Measurements from ENCODE around the gene MAP3K7CL. TPM values are rescaled to one million over a fixed set of nuclear protein-coding genes. Genes with fewer than 3 reads are reported as not detected.

Gene MAP3K7CL, protein sequence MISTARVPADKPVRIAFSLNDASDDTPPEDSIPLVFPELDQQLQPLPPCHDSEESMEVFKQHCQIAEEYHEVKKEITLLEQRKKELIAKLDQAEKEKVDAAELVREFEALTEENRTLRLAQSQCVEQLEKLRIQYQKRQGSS
- polyA plus RNA-seq (ENCODE audit: insufficient read length in 10 of 10) = 100 to 1,000 TPM in 2 of 10 donors, 10 to 100 TPM in 8; 45.2 to 110 (median 72.3) TPM
- long read RNA-seq, donor 1, transcript MAP3K7CL-206 (5 exons, 1,904 nt) = major isoform, 12 of 17 reads
- long read RNA-seq, donor 1, partial matches to known transcripts = 0 of 17 reads
- long read RNA-seq, donor 1, other reads (novel, unspliced or antisense) = 0 of 17 reads
- long read RNA-seq, donor 2, transcript MAP3K7CL-206 (5 exons, 1,904 nt) = major isoform, 12 of 18 reads
- long read RNA-seq, donor 2, partial matches to known transcripts = 0 of 18 reads
- long read RNA-seq, donor 2, other reads (novel, unspliced or antisense) = 0 of 18 reads
- long read RNA-seq, donor 3 = 0 reads
- long read RNA-seq, donor 4, transcript MAP3K7CL-206 (5 exons, 1,904 nt) = major isoform, 5 of 7 reads
- long read RNA-seq, donor 4, partial matches to known transcripts = 0 of 7 reads
- long read RNA-seq, donor 4, other reads (novel, unspliced or antisense) = 0 of 7 reads
- long read RNA-seq, donor 5, partial matches to known transcripts = 0 of 7 reads
- long read RNA-seq, donor 5, other reads (novel, unspliced or antisense) = 0 of 7 reads
- long read RNA-seq, donor 6, transcript MAP3K7CL-204 (5 exons, 692 nt) = minor isoform, 5 of 15 reads
- long read RNA-seq, donor 6, transcript MAP3K7CL-206 (5 exons, 1,904 nt) = major isoform, 9 of 15 reads
- long read RNA-seq, donor 6, partial matches to known transcripts = 0 of 15 reads
- long read RNA-seq, donor 6, other reads (novel, unspliced or antisense) = 0 of 15 reads
- long read RNA-seq, donor 7, transcript MAP3K7CL-206 (5 exons, 1,904 nt) = major isoform, 10 of 14 reads
- long read RNA-seq, donor 7, partial matches to known transcripts = 0 of 14 reads
- long read RNA-seq, donor 7, other reads (novel, unspliced or antisense) = 0 of 14 reads
- long read RNA-seq, donor 8, transcript MAP3K7CL-206 (5 exons, 1,904 nt) = major isoform, 13 of 18 reads
- long read RNA-seq, donor 8, partial matches to known transcripts = 0 of 18 reads
- long read RNA-seq, donor 8, other reads (novel, unspliced or antisense) = 0 of 18 reads
- long read RNA-seq, donor 9, partial matches to known transcripts = 0 of 3 reads
- long read RNA-seq, donor 9, other reads (novel, unspliced or antisense) = 0 of 3 reads

DNA sequence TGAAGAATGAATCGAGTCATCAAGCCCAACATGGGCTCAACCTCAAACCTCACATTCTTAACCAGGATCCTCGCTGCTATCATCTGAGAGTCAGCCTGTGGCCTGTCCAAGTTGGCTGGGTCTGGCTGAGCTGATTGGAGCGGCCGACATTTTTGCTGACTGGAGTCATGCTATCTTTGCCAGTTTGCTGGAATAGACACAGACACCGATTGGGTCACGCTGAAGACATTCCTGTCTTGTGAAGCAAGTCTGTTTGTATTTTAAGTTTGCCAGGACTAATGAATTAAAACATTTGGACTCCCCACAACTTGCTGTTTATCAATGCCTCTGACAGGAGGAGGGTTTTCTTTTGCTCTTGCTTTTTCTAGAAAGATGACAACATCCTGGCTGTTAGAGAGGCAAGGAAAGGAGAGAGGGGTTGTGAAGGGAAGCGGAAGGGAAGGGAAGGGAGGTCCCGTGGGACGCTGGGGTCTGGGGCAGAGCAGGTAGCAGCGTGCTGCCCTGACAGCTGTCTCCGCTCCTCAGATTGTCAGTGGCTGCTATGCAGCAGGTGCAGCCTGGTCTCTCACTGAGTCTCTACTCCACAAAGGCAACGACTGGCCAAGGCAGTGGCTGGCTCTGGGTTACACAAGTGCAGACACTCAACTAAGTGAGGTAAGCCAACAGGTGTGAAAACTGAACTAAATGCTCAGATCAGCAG is at the start of gene MAP3K7CL:
TSS of gene MAP3K7CL (plus strand) at position 375 of the 700 bp plus-strand sequence. CDS start 2,701 bp downstream, outside the sequence.
- peak; percentile 47 to 98 (median 48) for DNase-seq

DNA sequence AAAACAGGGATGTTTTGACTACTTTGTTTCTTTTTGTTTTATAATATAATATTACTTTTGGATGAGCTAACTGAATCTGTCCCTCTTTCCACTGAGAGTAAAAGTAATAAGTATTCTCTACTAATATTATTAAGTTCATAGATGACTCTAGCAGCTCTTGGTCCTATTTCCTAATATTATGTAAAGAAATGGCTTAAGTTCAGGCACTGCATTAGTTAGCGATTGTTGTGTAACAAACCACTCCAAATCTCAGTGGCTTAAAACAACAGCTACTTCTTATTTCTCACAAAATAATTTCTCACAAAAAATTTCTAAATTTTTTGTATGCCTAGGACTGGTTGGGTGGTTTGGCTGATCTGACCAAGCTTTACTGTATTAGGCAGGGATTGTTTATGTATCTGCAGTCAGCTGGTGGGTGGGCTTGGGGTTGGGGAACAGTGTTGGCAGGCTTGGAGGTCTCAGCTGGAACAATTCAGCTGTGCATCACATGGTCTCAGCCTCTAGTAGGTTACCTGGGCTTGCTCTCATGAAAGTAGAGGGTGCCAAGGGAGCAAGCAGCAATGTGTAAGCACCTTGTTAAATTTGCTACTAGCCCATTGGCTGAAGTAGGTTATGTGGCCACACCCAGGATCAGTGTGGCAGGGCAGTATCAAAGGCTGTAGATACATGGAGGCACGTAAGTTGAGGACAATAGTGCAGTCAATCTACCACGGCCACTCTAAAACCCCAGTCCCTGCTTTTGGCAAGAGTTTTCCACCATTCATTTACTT is 48.2 kb upstream of the MAP3K7CL start:
- DNase-seq = no peak

DNA sequence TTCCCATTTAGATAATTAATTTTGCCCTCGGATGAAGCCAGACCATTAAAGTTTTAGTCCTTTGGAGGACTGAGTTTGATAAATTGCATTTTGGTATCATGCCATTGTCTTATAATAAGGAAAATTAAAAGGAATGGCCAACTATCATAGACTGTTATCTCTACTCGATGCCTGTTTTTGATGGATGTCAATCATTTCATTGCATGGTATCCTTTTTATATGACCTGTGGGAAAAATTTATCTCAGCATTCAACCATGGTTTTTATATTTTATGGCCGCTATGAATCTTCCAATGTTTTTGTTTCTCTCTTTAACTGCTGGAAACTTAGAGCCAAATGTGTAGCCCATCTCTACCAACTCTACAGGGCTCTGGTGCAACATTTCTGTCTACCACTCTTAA is 47.1 kb upstream of the MAP3K7CL start:
- DNase-seq = no peak

DNA sequence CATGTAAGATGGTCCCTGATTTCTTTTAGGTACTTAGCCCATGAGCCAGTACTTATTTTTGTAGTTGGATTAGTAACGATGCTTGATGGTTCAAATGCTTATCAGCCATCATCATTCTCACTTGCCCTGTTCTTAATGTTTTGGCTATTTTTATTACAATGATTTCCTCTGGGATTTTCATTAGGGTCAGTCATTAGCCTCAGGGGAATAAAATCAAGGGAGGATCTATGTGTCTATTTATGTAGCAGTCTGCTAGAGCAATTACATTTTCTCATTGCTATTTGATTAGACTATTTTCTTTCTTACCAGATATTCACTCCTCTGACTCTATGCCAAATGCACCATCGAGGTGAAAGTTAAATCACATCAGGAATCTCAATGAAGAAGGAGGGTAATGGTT is 46.1 kb upstream of the MAP3K7CL start:
- DNase-seq = no peak

DNA sequence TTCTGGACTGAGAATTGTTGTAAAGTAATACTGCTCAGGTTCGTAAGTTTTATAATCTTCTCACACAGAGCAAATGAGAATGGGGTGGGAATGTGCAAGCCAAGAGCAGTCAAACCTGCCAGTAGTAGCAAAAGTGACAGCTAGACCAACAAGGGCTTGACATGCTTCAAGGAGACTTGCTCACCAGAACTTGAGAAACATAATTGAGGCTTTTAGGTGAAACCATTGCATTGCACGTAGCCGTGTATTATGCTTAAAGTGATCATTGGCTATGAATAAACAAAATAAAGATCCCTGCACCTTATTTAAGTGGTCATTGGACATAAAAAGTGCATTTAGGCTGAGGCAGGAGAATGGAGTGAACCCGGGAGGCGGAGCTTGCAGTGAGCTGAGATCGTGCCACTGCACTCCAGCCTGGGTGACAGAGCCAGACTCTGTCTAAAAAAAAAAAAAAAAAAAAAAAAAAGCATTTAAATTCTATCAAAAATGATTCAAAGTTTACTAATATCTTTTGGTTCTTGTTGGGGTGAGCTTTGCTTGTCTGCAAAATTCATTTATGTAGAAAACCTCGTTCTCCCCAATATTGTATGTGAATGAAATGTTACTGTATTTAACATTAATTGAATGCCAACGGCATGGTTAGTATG is 45.2 kb upstream of the MAP3K7CL start:
- DNase-seq = no peak

DNA sequence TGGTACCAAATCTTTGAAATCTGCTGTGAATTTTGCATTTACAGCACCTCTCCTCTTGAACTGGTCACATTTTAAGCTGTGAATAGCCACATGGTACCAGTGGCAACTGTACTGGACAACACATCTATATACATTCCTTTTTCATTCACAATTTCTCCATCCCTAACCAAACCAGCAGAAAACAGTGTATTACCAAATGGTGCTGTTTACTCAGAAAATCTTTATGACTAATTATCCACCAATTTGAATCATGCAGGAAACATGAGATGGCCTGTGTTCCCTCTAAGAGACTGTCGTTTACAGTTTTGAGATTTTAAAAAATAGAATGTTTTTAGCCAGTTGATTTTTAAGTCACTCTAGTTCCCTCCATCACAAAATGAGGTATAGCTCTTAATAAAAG is 39.4 kb upstream of the MAP3K7CL start:
- peak in 1 of 3 donors; percentile 46 for DNase-seq

DNA sequence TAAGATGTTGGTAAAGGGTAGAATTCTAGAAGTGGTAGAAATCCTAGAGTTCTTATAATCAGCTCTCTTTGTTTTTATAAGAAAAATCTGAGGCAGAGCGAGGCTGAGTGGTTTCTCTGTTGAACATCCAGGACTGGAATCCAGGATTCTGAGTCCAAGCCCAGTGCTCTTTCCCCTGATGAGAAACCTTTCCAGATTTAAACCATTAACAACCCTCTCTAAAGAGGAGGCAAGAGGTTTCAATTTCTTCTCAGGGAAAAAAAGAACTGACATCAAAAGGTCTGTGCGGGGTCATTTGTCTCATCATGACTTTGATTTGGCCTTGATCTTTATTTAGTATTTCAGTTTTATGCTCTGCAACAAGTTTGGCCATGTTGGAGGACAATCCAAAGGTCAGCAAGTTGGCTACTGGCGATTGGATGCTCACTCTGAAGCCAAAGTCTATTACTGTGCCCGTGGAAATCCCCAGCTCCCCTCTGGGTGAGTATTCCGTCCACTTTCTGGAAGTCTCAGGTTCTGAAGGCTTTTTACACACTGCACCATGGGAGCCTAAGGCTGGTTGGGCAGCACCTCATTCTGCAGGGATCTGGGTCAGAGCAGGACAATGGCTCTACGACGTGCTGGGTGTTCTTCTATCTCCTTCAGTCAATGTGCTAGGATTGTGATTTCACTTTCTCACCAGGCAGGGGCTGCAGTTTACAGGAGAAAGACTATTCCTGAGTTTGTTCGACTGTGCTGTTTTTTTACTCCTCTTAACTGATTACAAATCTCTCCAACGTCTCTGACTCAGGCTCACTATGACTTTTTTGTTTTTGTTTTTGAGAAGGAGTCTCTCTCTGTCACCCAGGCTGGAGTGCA is 38.1 kb upstream of the MAP3K7CL start:
- no peak for DNase-seq

DNA sequence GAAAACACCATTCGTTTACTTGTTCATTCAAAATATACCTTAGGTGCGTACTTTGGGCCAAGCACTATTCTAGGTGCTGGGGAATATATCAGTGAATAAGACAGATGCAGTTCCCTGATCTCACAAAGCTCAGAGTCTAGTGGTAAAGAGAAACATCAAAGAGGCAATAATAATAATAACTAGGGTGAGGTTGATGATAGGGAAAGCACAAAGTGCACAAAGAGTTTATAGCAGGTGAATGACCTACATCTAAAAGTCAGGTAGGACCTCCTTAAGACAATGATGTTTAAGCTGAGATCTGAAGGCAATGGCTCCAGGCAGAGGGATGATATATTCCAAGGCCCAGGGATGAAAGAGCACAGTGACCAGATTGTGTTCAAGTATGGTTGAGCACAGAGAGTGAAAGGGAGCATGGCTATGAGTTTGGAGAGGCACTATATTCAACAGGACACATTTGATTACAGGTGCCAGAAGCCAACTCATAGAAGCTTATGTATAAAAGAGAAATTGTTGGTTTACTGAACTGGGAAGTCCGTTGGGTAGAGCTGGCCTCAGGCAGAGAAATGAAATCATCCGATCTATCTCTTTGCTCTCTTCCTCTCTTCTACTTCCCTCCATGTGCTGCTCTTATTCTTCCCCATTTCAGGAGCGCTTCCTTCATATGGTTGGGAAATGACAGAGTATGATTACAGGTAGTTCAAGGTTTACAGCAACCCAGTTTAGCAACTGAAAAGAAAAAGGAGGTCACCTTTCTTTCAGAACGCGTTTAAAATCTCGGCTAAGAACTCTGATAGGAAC is 34.0 kb upstream of the MAP3K7CL start:
- DNase-seq = no peak

DNA sequence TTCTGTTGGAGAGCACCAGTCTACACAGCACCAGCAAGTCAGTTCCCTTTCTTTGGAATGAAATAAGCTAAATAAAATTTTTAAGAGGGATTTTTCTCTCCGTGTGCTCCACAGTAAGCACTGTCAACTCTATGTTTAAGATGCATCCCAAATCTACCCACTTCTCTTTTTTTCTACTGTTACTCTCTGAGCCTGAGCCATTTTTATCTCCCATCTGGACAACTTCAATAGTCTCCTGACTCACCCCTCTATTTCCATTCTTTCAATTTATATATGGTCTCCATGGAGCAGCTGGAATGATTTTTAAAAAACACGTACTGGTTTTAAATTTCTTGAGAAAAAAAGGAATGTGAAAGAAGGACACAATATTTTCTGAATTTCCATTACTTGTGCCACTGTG is 32.3 kb upstream of the MAP3K7CL start:
- no peak for DNase-seq

DNA sequence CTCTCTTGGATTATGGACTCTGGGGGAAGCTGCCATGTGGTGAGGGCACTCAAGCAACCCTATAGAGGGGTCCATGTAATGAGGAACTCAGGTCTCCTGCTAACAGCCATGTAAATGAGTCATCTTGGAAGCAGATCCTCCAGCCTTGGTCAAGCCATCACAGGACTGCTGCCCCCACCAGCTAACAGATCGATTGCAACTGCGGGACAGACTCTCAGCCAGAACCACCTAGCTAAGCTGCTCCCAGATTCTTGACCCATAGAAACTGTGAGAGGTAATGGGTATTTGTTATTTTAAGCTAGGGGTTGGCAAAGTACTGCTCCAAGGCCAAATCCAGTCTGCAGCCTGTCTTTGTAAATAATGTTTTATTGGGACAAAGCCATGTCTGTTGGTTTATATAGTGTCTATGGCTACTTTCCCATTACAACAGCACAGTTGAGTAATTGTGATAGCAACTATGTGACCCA is 27.6 kb upstream of the MAP3K7CL start:
- no peak for DNase-seq

DNA sequence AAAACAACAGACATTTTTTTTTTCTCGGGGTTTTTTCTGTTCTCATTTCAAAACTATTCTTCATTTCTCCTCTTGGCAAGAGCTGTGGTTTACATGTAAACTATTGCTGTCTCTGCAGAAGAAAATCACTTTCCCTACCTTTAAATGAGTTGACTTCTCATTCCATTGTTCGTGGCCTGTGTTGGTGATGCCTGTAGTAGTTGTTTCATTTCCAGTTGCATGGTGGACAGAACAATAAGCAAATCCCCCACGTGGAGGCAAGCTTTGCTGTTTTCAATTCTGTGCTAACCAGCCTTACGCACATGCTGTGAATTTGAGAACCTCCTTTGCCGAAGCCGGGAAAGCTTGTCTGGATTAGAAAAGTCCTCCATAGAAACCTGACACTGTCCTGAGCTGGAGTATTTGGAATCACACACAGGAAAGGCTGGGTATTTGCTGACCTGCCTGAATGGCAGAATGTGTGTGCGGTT is 26.2 kb upstream of the MAP3K7CL start:
- DNase-seq = peak; percentile 34 to 47 (median 42)

DNA sequence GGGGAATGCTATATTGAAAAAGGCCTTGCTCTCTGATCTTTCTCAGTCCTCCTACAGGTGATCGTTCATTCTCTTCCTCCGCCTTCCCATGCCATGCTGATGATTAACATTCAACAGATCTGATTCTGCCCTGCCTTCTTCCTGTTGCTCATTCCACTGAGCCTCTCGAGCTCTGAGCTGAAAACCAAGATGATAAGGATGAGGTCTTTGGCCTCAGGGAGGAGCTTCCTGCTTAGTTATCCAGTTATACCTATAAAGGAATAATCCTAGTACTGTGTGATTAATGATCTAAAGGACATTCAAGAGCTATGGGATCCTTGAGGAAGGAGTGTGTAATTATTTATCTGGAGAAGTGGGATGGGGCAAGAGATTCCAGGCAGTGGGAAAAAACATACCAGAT is 25.2 kb upstream of the MAP3K7CL start:
- no peak for DNase-seq

DNA sequence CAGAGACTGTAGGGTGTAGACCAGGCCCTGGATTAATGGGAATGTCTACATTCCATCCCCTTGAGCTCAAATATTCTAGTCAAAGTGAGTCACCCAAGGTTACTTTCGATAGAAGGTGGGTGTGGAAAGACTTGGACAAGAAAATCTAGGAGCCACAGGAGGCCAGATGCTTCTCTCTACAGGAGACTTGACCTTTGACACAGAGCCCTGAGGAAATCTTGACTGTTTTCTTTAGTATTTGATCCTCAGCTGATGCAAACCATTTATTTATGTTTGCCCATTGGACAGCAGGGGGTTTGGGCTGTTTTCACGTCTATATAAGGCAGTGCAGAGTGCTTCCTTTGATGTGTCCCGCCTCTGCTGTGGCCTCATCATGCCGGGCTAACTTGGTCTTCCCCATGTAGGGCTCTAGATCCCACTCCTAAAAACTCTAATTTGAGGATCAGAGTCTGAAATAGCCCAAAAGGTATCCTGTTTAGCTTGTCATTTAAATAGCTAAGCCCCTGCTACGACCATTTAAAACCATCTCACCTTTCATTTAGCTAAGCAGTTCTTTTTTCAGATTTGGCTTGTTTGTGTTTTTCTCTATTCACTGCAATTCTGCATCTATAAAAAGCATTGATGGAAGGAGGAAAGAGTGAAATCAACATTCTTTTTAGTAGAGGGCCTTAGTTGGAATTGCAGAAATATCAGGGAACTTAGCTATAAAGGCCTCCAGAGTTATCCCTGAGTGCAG is 15.5 kb upstream of the MAP3K7CL start:
- peak in 1 of 3 donors; percentile 27 for DNase-seq

DNA sequence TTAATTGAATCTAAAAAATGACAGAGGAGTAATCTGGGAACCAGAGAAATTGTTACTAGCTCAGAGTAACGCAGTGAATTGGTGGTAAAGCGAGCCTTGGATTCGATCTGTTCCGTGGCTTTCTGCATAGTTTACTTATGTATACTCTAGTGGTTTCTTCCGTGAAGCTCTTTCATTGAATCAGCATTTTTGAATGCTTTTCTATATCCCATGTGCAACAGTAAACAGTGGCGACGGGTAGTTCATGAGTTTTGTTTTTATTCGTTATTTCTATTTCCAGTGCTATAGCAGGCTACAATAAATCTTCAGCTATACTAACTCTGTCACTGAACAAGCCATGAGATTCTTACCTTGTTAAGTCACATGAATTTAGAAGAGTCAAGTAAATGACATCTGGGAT is 14.5 kb upstream of the MAP3K7CL start:
- no peak for DNase-seq

DNA sequence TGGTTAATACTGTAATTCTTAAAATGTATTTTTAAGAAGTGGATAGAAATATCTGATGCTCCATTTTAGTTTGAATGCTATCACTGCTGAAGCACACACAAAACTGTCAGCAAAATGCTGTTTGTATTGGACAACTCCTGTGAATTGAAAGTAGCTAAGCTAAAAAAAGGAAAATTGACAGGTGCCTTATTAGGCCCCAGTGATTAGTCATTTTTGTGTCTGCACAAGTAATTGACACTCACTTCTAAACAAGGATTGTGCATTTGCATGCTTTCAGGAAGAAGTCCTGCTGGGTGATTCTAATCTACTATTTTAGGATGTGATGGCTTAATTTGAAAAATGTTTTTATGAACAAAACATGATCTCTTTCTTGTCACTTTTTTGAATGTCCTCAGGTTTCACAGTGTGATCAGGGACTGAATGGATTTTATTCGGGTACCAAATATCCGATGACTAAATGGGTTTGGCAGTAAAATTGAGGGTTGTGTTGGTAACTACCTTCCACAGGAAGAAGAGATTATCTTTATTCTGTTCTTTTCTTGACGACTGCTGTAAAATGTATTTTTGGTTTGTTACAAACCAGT is 13.0 kb upstream of the MAP3K7CL start:
- DNase-seq = no peak

DNA sequence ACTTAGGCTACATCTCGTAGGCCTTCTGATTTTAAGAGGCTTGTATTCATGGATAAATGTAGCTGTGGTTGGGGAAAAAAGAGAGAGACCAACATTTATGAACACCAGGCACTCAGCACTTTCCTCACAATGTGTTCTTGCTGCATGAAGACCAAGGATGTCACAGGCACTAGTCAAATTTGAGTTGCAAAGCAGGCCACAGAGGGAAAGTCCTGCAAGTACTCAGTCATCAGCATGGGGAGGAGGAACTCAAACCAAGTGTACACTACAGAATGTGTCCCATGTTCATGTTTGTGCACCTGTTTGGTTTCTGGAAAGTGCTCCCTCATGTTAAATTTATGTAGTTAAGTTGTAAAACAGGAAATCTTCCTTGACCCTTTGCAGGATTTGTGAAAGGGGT is 8.7 kb upstream of the MAP3K7CL start:
- no peak for DNase-seq

DNA sequence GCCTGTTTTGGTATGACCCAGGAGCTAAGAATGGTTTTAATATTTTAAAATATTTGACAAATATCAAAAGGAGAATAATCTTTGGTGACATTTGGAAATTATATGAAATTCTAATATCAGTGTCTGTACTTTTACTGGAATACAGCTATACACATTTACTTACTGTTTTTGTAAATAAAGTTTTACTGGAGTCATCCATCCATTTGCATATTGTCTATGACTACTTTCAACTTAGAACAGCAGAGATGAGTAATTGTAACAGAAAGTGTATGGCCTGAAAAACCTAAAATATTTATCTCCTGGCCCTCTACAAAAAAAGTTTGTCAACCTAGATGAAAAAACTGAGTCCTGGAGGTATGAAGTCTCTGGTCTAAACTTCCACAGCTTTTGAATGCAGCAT is 5.8 kb upstream of the MAP3K7CL start:
- DNase-seq = no peak

All from muscle of back (tissue), 13 donors.